Vagina (tissue), 2 donors: ENCODE results near the gene GAS7. TPM values are rescaled to one million over a fixed set of nuclear protein-coding genes. Genes with fewer than 3 reads are reported as not detected.
A peak's percentile ranks its signal among the peaks of the same experiment; 100 is the strongest.

Experiments used
- DNase-seq, 2 donors: peaks; one replicate each; pipeline ENCODE4 v3.0.0-alpha.2; 2017; ENCODE audit errors: extremely low spot score in 2 of 2
- H3K27ac ChIP-seq: fragments of 200-600 bp; sonication (generic); one replicate; pipeline ENCODE4 v1.5.1; 2019
- H3K27me3 ChIP-seq: fragments of 200-600 bp; sonication (generic); one replicate; pipeline ENCODE4 v1.5.1; 2019
- H3K36me3 ChIP-seq, 2 donors: fragments of 200-600 bp; sonication (generic); one replicate each; pipeline ENCODE4 v1.5.1; 2017 to 2019
- H3K4me1 ChIP-seq: fragments of 200-600 bp; sonication (generic); one replicate; pipeline ENCODE4 v1.5.1; 2019
- H3K4me3 ChIP-seq, 2 donors: fragments of 200-600 bp; sonication (generic); 1 replicate in 1 of 2; 2 replicates in 1 of 2; pipeline ENCODE4 v1.5.1; 2016 to 2019
- H3K9me3 ChIP-seq: fragments of 200-600 bp; sonication (generic); one replicate; pipeline ENCODE4 v1.5.1; 2019
- POLR2A ChIP-seq, 2 donors: fragments of 450-650 bp; IDR thresholded peaks; one replicate each; pipeline ENCODE4 v1.6.1; 2017; ENCODE audit warnings: antibody characterized with exemption in 2 of 2, mild to moderate bottlenecking in 2 of 2, moderate library complexity in 2 of 2
- POLR2AphosphoS5 ChIP-seq, 2 donors: sonication (generic); formaldehyde crosslinking; IDR thresholded peaks; one replicate each; pipeline ENCODE4 v1.9.0; 2017; ENCODE audit warnings: antibody characterized with exemption in 2 of 2, mild to moderate bottlenecking in 2 of 2, low read depth in 1 of 2; ENCODE audit not compliant: insufficient read depth in 1 of 2
- intact Hi-C: fragments of 100-400 bp; cut with DNase I; formaldehyde crosslinking; loops from one replicate; pipeline ENCODE4 v1.15.1; 2023
- total RNA-seq: library from RNA; depleted of rRNA; stranded (reverse); fragments of >200 nt; gene quantifications from one replicate; pipeline ENCODE4 v1.2.3, GENCODE V29; 2016
- TF ChIP-seq, protein P1 (sequence below), 3 experiments: fragments of 450-650 bp in 2 of 3; fragments of 200-600 bp in 1 of 3; sonication (generic) in 1 of 3; IDR thresholded peaks; one replicate each; pipeline ENCODE4 v1.5.1; 2017 to 2019; ENCODE audit warnings: antibody characterized with exemption in 3 of 3, mild to moderate bottlenecking in 2 of 3, moderate library complexity in 2 of 3

Gene GAS7
- total RNA-seq, 1 donor from 2014 or later = 47.1 TPM

DNA sequence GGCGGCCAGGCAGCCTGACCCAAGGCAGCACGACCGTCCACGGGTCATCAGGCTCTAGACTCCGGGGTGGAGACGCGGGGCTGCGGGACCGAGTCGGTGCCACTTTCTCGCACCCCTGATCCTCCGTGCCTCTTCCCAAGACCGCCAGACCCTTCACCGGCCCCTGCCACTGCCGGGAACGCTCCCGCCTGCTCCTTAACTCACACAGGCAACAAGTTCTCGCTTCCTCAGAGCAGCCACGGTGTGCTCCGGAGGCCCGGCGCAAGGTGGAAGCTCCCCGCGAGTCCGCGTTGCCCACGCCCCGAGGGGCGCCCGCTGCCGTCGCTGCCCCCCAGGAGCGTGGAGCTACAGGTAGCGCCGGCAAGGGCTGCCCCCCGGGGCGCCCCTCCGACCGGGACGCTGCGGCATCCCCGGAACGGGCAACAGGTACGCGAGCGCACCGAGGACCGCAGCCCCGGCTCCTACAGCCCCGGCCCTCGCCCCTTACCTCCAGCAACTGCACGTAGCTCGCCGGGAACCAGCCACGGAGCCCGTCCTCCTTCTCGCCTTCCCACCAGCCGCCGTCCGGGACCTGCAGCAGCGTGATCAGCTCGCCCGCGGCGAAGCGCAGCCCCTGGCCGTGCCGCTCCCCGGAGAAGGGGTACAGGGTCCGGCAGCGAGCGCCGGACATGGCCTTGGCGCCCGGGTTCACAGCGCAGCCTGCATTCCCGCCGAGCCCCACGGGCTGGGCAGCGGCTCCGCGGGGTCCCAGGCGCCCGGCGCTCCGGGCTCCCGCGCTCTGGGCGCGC lies 491 bp downstream of the GAS7 start:
- peak overlapping the region; percentile 67 for H3K27ac ChIP-seq
- no peak for TF ChIP-seq POLR2A (IDR thresholded peaks at IDR 0.05)
- peak in 1 of 2 donors; percentile 30 for TF ChIP-seq POLR2AphosphoS5 (IDR thresholded peaks at IDR 0.05; ENCODE audit: insufficient read depth in 1 of 2, low read depth in 1 of 2)
- TF ChIP-seq, protein P1, sequence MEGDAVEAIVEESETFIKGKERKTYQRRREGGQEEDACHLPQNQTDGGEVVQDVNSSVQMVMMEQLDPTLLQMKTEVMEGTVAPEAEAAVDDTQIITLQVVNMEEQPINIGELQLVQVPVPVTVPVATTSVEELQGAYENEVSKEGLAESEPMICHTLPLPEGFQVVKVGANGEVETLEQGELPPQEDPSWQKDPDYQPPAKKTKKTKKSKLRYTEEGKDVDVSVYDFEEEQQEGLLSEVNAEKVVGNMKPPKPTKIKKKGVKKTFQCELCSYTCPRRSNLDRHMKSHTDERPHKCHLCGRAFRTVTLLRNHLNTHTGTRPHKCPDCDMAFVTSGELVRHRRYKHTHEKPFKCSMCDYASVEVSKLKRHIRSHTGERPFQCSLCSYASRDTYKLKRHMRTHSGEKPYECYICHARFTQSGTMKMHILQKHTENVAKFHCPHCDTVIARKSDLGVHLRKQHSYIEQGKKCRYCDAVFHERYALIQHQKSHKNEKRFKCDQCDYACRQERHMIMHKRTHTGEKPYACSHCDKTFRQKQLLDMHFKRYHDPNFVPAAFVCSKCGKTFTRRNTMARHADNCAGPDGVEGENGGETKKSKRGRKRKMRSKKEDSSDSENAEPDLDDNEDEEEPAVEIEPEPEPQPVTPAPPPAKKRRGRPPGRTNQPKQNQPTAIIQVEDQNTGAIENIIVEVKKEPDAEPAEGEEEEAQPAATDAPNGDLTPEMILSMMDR (IDR thresholded peaks at IDR 0.05) = no peak
- intact Hi-C loops = no loop called here

DNA sequence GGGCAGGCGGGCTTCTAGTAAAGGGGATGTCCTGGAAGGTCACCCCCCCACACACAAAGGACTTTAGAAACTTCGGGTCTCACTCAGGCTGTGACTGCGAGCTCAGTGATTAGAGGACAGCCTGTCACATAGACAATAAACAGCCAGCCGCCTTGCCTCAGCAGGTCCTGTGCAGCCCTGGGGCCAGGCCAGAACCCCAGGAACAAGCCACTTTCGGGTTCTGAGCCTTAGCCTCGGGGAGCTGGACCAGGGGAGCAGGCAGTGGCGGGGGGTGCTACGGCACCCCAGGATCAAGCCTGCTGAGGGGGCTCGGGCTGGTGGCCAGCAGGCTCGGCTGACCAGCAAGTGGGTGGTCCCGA lies 1.1 kb downstream of the GAS7 start:
- H3K4me3 ChIP-seq = peak overlapping the region; percentile 60 to 70
- TF ChIP-seq POLR2AphosphoS5 (IDR thresholded peaks at IDR 0.05; ENCODE audit: insufficient read depth in 1 of 2, low read depth in 1 of 2) = peak in 1 of 2 donors; percentile 37
- no peak for TF ChIP-seq POLR2A (IDR thresholded peaks at IDR 0.05)
- TF ChIP-seq, protein P1 (IDR thresholded peaks at IDR 0.05) = no peak
- H3K27me3 ChIP-seq = no peaks in the 10 kb centered on the region
- H3K27ac ChIP-seq = peak overlapping the region; percentile 67
- no peaks in the 10 kb centered on the region for H3K36me3 ChIP-seq
- no peak for DNase-seq
- intact Hi-C loops = no loop called here
- peaks cover 32% of the 10 kb centered on the region for H3K4me1 ChIP-seq
- peaks cover 14% of the 10 kb centered on the region for H3K9me3 ChIP-seq

More for the DNA sequence above, 491 bp downstream of the GAS7 start:
- peaks cover 14% of the 10 kb centered on the region for H3K9me3 ChIP-seq
- H3K36me3 ChIP-seq = no peaks in the 10 kb centered on the region
- no peak for DNase-seq
- no peaks in the 10 kb centered on the region for H3K27me3 ChIP-seq
- peak overlapping the region; percentile 60 to 70 for H3K4me3 ChIP-seq
- peaks cover 32% of the 10 kb centered on the region for H3K4me1 ChIP-seq

DNA sequence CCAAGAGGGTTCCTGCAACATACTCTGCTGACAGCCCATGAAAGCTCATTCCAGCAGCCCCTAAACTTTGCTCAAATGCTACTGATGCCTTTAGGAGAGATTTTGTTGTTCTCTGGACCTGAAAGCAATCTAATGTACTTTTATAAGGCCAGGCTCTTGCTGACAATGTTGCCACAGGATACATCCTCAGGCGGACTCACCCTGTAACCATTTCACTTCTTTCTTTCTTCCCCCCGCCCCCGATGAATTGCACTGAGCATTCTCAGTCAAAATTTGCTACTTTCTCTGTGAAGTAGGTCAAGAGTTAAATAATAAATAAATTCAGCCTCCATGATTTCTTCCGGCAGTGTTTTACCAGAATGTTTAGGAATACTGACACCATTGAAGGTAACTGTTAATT lies 1.5 kb downstream of the GAS7 start:
- Histone ChIP-seq H3K36me3 (no peaks in the 10 kb centered on the region), H3K27me3 (no peaks in the 10 kb centered on the region), H3K4me1 (peaks cover 32% of the 10 kb centered on the region), H3K4me3 (peak overlapping the region; percentile 60 to 70), H3K27ac (peak overlapping the region; percentile 67), H3K9me3 (peaks cover 14% of the 10 kb centered on the region)
- no peak for DNase-seq
- intact Hi-C loops = no loop called here
- TF ChIP-seq, protein P1 (IDR thresholded peaks at IDR 0.05) = no peak
- TF ChIP-seq POLR2AphosphoS5 (IDR thresholded peaks at IDR 0.05; ENCODE audit: insufficient read depth in 1 of 2, low read depth in 1 of 2) (no peak), POLR2A (IDR thresholded peaks at IDR 0.05) (no peak)

DNA sequence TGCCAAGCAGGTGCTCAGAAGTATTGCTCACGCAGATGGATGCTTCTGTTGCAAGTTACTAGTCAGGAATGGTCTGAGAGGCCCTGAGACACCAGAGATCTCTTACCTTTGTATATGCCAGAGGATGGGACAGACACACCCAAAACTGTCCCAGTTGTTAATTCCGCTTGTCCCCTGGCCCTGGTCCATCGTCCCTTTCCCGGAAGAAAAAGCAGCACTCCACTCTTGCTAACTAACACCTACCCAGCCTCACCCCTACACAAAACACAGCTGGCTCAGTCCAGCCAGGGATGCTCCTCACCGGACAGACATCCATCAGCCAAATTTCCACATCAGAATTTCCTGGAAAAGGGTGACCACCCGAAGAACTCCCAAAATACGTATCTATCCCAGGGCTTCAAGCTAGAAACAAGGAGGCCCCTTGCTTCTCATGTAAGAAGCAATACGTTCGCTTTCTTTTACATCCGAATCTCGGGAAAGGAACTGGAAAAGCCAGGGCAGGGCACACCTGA lies 2.0 kb downstream of the GAS7 start:
- no peak for DNase-seq
- H3K36me3 ChIP-seq = no peaks in the 10 kb centered on the region
- intact Hi-C loops = no loop called here
- H3K4me3 ChIP-seq = peak overlapping the region; percentile 60 to 70
- H3K27me3 ChIP-seq = no peaks in the 10 kb centered on the region
- H3K27ac ChIP-seq = peak overlapping the region; percentile 67
- no peak for TF ChIP-seq POLR2AphosphoS5 (IDR thresholded peaks at IDR 0.05; ENCODE audit: insufficient read depth in 1 of 2, low read depth in 1 of 2)
- TF ChIP-seq, protein P1 (IDR thresholded peaks at IDR 0.05) = no peak
- TF ChIP-seq POLR2A (IDR thresholded peaks at IDR 0.05) = no peak
- H3K9me3 ChIP-seq = peaks cover 14% of the 10 kb centered on the region
- peaks cover 32% of the 10 kb centered on the region for H3K4me1 ChIP-seq
